HG02970 (cell line): ENCODE results near the gene TLE6.
"Not testable (repeated sequence)": the region's sequence is repeated elsewhere in the genome, so short reads cannot be mapped to it uniquely, and the experiment has no call there.

Experiments
- ATAC-seq: cut with Tn5 transposase; IDR thresholded peaks from one replicate; pipeline ENCODE4 v1.9.1; 2021; ENCODE audit warnings: mild to moderate bottlenecking, moderate library complexity, moderate number of reproducible peaks; ENCODE audit not compliant: unreplicated experiment, low FRiP score

TLE6 gene

DNA sequence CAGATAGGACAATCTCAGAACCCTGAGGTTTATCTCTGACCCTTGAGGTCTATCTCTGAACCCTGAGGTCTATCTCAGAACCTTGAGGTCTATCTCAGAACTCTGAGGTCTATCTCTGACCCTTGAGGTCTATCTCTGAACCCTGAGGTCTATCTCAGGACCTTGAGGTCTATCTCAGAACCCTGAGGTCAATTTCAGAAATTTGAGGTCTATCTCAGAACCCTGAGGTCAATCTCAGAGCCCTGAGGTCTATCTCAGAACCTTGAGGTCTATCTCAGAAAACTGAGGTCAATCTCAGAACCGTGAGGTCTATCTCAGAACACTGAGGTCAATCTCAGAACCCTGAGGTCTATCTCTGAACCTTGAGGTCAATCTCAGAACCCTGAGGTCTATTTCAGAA is 49.4 kb downstream of the TLE6 start:
- no peak for ATAC-seq

DNA sequence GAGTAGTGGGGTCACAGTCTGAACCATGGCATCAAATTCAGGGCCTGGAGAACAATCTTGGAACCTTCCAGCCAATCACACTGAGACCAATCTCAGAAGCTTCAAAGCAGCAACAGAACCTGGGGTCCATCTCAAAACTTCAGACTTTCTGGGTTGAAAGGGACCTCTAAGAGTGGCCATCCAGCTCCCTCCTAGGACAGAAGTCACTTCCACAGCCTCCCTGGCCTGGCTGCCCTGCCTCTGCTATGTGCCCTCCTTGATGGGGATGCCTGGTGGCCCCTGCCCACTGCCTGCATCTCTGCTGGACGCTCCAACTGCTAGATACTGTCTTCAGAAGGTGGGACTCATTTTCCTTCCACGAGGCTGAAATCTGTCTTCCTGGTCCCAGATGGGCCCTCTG is 49.9 kb downstream of the TLE6 start:
- ATAC-seq: no peak

DNA sequence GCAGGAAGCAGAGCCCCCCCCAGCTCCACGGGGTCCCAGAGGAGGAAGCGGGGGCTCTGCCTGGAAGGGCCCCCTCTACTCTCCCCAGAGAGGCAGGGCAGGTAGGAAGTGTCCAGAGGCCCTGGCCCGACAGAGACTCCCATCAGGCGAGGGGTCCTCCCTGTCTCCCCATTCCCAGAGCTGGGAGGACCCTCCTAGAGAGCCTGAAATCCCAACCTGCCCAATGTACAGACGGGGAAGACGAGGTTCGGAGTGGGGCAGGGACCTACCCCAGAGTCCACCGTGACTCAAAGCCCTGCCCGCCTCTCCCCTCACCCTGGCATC is 50.6 kb downstream of the TLE6 start:
- no peak for ATAC-seq

DNA sequence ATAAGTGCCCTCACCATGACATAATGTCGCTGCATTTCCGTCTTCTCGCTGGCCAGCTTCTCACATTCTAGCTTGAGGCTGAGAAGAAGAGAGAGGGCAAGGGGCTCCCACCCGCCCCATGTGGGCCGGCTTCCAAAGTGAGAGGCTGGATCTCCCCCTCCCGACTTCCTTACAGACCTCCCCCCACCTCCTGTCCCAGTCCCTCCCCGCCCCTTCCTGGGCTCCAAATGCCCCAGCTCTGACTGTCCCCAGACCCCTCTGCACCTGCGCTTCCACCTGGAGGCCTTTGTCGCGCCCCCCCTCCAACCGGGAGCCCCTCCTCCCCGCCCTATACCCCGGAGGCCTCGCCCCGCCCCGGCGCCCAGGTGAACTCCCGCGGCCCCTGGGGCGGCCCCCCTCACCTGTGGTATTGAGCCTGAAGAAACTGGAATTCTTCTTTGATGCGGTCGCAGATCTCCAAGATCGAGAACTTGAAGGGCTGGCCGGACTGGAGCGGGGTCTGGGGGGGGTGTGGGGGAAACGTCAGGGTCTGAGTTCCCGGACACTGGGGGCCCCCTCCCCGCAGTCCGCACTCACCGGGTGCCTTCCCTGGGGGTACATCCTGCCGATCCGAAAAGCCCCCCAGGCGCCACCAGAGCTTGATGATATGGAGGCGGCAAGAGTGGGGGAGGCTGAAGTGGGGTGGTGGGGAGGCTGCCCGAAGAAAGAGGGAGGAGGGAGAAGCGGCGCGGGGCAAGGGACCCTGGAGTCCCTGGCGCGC is 51.1 kb downstream of the TLE6 start:
- ATAC-seq: no peak

DNA sequence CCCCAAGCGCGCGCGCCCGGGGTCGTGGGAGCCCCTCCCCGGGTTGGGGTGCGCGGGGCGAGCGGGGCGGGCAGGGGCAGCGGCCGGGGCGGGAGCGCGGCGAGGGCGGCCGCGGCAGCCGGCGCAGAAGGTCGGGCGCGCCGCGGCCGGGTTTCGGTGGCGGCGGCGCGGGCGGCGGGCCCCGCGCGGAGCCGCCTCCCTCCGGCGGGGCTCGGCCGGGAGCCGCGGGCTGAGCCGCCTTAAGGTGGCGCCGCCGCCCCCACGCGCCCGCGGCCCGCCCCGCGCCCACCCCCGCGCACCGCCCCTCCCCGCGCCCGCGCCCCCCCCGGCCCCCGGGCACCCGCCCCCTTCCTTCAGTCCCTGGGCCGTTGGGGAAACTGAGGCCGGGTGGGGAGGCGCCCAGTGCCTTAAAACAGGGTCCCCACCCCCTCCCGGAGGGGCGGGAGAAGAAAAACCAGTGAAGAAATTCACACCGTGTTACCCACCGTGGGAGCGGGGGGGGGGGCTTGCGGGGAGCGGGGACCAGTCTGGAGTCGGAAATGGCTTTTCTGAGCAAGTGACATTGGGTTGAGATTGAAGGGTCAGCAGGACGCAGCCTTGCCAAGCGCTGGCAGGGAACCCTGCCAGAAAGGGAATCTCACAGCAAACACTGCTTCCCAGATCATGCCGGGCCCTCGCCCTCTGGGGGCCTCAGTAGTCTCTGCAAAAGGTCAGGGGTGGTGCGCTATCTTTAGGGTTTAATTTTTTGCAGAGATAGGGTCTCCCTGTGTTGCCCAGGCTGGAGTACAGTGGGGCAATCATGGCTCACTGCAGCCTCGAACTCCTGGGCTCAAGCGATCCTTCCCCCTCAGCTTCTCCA is 51.9 kb downstream of the TLE6 start, which contains the start of gene TLE2:
Gene TLE2, minus strand, starts transcription at position 216 of the 859 bp plus-strand sequence. CDS start 376 bp downstream, outside the sequence.
- no peak for ATAC-seq

DNA sequence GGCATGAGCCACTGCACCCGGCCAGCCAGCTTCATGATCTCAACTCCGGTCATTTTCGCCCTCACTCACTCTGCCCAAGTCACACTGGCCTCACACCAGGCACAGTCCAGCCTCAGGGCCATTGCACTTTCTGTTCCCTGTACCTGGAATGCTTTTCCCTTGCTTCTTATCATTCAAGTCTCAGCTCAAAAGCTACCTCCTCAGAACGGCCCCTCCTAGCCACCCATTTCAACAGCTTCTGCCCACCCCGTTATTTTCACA is 54.2 kb downstream of the TLE6 start:
- no peak for ATAC-seq

DNA sequence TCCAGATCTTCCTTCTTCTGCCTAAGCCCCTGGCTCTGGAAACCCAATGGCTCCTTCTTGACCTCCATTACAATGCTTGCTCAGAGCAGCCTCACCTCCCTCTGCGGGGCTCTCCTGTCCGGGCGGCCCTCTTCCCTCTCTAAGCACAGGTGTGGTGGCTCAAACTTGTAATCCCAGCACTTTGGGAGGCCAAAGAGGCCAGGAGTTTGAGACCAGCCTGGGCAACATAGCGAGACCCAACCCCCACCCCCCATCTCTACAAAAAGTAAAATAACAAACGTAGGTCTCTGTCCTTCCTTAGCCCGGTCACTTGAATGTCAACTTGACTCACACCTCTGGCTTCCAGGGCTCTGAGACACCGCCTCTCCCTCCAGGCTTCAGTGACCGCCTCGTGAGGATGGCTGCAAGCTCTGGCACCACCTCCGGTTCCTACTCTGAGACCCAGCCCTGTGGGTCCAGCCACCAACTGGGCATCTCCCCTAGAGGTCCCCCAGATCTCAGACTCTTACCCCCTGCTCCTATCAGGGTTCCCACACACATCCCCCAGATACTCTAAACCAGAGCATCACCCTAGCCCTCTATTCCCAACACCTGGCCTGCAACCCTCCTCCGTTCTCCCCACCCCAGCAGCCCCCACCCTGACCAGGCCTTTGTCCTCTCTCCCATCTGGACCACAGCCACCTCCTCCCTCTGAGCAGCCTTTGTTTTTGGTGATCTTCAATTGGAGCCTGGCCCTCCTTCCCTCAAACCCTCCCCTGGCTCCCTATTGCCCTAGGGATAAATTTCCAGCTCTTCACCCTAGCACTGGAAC is 56.4 kb downstream of the TLE6 start:
- ATAC-seq: no peak

DNA sequence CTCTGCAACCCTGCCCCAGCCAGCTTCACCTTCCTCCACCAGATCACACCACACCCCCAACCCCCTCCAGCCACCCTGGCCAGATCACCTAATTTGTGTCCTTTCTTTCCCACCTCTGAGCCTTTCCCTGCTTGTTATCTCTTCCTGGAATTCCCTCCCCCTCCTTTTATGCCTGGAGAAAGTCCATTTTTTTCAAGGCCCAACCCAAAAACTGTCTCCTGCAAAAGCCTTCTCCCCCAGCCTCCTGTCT is 57.0 kb downstream of the TLE6 start:
- no peak for ATAC-seq

DNA sequence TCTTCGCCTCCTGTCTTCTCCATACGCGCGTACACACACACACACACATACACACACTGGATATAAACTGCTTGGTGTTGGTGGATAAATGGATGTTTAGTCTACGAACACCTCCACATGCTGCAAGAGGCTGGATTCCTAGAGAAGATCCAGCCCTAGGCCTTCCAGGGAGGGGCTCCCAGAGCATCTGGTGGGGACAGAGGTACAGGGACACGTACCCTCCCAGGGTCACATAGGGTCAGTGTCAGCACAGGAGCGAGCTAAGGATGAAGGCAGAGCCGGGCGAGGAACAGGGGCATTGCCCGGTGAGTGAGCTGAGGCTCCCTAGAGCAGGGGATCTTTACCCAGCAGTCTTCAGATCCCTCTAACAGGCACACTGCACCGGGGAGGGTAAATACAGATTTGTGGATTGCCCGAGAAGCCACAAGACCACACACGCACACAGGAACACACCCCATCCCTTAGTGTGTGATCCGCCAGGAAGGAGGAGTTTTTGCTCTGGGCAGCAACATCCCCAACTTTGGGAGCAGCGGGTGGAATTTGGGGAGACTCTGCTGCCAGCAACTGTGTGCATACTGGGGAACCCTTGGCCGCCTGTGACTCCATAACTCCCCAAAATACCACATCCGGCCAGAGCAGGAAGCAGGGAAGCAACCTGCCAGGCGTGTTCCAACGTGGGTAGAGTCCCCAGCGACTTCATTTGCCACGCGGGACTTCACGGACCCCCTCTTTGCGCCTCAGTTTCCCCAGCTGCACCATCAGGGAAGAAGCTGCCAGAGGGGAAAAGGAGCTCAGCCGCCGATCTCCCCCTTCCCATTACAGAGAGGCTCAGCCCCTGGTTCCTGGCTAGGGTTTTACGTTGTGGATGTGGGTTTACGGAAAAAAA is 57.5 kb downstream of the TLE6 start:
- no peak for ATAC-seq

DNA sequence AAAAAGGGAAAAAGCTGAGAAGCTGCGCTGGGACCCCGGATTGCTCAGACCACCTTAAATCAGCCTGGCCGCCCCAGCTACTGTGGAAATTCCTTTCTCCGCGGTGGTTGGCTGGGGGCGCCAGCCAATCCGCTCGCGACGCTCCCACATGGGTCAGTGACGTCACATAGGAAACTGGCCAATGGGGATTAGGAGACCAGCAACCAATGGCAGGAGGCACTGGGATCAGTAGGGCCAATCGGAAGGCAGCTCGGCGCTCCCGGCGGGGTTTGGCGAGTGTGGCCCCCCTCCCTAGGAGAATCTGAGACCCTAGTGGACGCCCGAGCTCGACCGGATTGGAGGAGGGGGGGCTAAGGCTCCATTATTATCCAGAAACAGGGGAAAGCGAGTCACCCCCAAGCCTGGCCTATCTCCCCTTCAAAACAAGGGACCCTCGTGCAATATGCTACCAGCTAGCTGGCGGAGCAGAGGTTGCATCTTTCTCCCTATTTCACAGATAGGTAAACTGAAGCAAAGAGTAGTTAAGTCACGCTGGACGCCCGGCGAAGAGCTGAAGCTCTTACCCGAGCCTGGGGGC is 58.3 kb downstream of the TLE6 start:
- ATAC-seq: peak; percentile 88

DNA sequence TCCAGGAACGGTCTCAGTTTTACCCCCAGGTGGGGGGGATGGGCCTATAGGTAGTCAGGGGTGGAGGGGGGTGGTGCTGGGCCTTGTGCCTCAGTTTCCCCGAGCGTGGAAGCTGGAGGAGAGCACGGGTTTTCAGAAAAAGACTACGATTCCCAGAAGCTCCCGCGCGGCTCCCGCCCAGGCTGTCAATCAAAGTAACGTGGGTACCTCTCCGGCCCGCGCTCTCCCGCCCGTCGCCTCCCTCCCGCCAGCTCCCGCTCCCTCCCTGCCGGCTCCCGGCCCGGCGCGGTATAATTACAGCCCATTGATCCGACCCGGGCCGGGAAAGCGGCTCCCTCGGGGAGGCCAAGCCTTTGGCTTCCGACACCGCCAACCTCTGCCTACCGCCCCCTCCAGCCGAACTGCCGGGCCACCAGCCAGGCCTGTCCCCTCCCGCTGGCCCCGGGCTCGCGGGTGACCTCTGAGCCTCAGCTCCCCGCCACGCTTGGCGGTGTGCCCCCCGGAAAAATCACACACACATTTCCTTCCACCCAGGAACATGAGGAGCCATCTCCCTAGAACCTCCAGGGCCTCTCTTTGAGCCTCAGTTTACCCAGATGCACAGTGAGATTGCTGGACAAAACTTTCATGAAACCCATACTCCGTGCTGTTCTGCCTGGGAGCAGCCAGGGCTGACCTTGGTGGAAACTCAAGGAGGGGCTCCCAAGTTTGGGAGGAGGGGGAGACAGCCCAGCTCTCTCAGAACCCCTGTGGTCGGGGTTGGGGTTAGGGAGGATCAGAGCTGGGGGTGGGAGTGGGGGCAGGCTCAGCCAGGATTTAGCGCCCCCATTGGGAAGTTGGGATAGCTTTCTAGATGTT is 59.0 kb downstream of the TLE6 start:
- peak; percentile 48 for ATAC-seq

DNA sequence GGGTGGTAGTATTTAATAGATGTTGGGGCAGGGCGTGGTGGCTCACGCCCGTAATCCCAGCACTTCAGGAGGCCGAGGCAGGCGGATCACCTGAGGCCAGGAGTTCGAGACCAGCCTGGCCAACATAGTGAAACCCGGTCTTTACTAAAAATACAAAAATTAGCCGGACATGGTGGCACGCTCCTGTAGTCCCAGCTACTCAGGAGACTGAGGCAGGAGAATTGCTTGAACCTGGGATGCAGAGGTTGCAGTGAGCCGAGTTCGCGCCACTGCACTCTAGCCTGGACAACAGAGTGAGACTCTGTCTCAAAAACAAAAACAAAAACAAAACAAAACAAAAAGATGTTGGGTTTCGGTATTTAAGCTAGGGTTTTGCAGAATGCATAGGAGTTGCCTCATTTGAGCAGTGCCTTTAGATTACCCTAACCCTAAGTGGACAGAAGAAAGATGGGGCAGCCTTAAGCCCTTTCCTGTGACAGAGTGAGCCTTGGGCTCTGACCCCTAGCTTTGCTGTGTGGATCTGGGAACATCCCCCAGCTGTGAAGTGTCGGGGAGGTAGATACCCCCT is 59.7 kb downstream of the TLE6 start:
- not testable (repeated sequence) for ATAC-seq

DNA sequence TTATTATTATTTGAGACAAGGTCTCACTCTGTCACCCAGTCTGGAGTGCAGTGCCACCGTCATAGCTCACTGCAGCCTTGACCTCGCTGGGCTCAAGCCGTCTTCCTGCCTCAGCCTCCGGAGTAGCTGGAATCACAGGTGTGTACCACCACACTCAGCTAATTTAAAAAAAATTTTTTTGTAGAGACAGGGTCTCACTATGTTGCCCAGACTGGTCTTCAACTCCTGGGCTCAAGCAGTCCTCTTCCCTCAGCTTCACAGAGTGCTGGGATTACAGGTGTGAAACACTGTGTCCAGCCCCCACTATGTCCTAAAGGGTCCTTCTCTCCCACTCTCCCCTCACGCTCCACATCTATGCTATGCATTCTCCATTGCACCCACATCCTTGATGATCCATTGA is 60.9 kb downstream of the TLE6 start:
- ATAC-seq: no peak

DNA sequence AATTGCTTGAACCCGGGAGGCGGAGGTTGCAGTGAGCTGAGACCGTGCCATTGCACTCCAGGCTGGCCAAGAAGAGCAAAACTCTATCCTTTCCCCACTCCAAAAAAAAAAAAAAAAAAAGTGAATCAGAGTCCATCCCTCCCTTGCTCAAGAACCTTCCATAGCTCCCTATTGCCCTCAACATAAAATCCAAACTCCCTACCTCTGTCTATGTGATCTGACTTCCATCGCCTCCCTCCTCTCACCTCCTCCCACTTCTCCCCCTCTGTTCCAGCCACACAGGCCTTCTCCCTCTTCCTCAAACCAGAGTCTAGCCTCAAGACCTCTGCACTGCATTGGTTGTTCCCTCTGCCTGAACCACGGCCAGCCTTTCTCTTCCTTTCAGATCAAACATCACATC is 61.8 kb downstream of the TLE6 start:
- no peak for ATAC-seq

DNA sequence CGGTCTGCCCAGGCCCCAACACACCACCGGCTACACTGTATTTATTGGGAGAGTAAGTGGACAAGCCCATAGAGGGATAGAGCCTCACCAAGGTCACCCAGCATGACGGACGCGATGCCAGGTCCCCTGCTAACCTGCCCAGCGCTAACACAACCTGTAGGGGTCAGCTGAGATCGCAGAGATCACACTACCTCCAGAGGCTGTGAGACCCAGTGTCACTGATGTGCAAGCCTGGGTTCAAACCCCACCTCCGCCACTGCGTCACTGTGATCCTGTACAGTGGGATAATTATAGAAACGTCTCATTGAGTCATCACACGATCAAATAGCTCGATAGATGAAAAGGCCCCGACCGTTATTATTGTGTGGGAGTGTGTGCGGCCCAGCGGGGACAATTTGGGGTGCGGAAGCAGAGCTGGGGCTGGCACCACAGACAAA is 62.3 kb downstream of the TLE6 start:
- ATAC-seq: no peak

DNA sequence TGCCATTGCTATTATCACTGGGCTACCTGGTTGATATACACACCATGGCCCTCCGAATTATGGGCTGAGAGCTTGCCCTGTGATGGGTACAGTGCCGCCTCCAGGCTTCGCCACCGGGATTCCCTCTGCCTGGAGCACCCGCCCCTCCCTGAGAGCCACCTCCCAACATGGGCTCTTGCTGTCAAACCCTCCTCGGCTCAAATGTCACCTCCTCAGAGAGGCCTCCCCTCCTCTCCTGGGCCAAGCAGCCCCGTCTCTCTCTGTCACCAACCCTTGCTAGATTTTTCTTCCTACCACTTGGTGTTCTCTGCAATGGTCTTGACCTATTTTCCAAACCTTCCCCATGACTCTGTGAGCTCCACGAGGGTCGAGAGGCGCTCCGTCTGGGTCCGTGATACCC is 64.0 kb downstream of the TLE6 start:
- ATAC-seq: no peak

DNA sequence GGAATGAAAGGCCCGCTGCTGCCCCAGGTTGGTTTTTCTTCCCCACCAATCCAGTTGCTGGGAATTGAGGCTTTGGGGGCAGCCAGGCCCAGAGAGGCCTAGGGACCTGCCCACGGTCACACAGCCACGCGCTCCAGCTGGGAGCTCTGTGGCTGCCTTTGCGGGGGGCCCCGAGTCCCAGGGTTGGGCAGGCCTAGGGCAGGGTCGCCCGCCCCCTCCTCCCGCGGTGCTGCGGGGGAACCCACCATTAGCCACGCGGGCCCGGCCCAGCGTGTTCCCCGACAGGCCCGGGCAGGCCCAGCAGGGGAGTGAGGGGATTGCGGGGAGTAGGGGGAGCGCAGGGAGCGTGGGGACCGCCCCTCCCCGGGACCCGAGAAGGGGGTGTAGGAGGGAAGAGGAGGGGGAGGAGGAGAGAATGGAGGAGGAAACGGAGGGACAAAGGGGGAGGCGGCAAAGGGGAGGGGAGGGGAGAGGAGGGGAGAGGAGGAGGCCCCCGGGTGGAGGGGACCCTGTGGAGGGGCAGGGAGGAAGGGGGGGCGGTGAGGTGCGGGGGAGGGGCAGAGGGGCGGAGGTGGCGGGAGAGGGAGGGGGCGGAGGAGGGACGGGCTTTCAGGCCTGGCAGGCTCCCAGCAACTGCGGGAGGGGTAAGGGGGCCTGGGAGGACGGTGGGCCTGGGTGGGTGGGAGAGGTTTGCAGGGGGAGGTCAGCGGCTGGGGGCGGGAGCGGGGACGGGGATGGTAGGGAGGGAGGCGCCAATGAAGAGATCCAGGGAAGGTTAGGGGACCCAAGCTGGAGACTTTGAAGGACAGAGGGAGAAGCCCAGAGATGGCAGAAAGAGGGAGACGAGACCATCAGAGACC is 64.6 kb downstream of the TLE6 start:
- ATAC-seq: no peak

DNA sequence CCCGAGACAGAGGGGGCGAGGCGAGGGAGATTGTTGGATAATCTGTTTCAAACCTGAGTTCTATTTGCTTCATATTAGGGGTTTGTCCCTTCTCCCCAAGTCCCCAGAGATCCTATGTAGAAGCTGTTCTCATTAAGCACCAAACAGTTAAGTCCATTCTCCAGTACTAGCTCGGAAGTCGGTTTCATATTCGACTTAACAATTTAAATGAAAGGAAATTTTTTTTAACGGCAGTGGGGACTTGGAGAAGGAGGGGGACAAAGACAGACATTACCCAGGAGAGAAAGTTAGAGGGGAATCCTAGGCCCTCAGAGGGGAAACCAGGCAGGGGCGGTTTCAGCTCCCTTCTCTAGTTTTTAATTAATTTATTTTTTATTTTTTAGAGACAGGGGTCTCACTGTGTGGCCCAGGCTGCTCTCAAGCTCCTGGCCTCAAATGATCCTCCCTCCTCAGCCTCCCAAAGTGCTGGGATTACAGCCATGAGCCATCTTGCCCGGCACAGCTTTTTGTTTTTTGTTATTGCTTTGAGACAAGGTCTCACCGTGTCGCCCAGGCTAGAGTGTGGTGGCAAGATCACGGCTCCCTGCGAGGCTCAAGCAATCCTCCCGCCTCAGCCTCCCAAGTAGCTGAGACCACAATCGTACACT is 65.4 kb downstream of the TLE6 start:
- no peak for ATAC-seq
